ENCODE results near the gene PROB1. TPM values are rescaled to one million over a fixed set of nuclear protein-coding genes. Genes with fewer than 3 reads are reported as not detected.
"Not testable (repeated sequence)": the region's sequence is repeated elsewhere in the genome, so short reads cannot be mapped to it uniquely, and the experiment has no call there.

Gene PROB1
- total RNA-seq (10 to 100 TPM; 24.8 to 38.5 (median 33.0) TPM), polyA plus RNA-seq (22.2 TPM)
- long read RNA-seq, donor 1, full-length matches to known transcripts = 85 of 85 reads
- long read RNA-seq, donor 1, partial matches to known transcripts = 0 of 85 reads
- long read RNA-seq, donor 1, other reads (novel, unspliced or antisense) = 0 of 85 reads
- long read RNA-seq, donor 2, full-length matches to known transcripts = 68 of 68 reads
- long read RNA-seq, donor 2, partial matches to known transcripts = 0 of 68 reads
- long read RNA-seq, donor 2, other reads (novel, unspliced or antisense) = 0 of 68 reads
- long read RNA-seq, donor 3, full-length matches to known transcripts = 79 of 79 reads
- long read RNA-seq, donor 3, partial matches to known transcripts = 0 of 79 reads
- long read RNA-seq, donor 3, other reads (novel, unspliced or antisense) = 0 of 79 reads
- long read RNA-seq, donor 4, full-length matches to known transcripts = 51 of 51 reads
- long read RNA-seq, donor 4, partial matches to known transcripts = 0 of 51 reads
- long read RNA-seq, donor 4, other reads (novel, unspliced or antisense) = 0 of 51 reads

GRCh38 chr5:139394654-139395566 lies at the start of gene PROB1:
PROB1 (minus strand) TSS chr5:139395104; CDS start chr5:139395081, 23 bp downstream.
- H3K4me3 ChIP-seq (ENCODE audit: low read length) = peak within 1 kb of the TSS; percentile 57
- H3K9me3 ChIP-seq (ENCODE audit: control insufficient read depth, low read length) = no peaks in the 10 kb centered on the region
- WGBS = 16% methylated on average over 76 of the region's 76 CpGs
- intact Hi-C loops (cut with DNase I) = no loop called here
- H3K27me3 ChIP-seq (ENCODE audit: control insufficient read depth, insufficient read depth) = no peaks in the 10 kb centered on the region
- peaks cover 4% of the 10 kb centered on the region for H3K4me1 ChIP-seq (ENCODE audit: control insufficient read depth, insufficient read depth, low read length)
- peak; percentile 67 to 88 (median 86) for DNase-seq
- ATAC-seq = peak; percentile 79 to 80
- peak within 1 kb of the TSS; percentile 93 for H3K27ac ChIP-seq (ENCODE audit: low read length)

- WGBS = 64% methylated on average over 4 of the region's 4 CpGs
- Histone ChIP-seq H3K27ac (ENCODE audit: low read length) (no peak overlapping the region), H3K9me3 (ENCODE audit: control insufficient read depth, low read length) (no peaks in the 10 kb centered on the region), H3K27me3 (ENCODE audit: control insufficient read depth, insufficient read depth) (no peaks in the 10 kb centered on the region), H3K4me3 (ENCODE audit: low read length) (no peak overlapping the region), H3K4me1 (ENCODE audit: control insufficient read depth, insufficient read depth, low read length) (peaks cover 2% of the 10 kb centered on the region)
- DNase-seq (no peak), ATAC-seq (no peak)
- intact Hi-C loops (cut with DNase I) = no loop called here
Measured at GRCh38 chr5:139443831-139444453, 49.0 kb upstream of the PROB1 start.

DNA sequence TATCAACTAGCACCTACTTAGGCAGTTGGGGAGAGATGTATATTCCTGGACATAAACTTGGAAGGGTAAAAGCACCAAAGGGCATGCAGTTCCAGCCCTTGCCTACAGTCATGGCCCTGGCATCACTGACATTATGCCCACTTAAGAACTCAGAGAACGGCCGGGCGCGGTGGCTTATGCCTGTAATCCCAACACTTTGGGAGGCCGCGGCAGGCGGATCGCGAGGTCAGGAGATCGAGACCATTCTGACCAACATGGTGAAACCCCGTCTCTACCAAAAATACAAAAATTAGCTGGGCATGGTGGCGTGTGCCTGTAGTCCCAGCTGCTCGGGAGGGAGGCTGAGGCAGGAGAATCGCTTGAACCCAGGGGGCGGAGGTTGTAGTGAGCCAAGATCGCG lies 45.5 kb upstream of the PROB1 start:
- H3K4me1 ChIP-seq (ENCODE audit: control insufficient read depth, insufficient read depth, low read length); H3K27ac ChIP-seq (ENCODE audit: low read length); H3K4me3 ChIP-seq (ENCODE audit: low read length); H3K9me3 ChIP-seq (ENCODE audit: control insufficient read depth, low read length); H3K27me3 ChIP-seq (ENCODE audit: control insufficient read depth, insufficient read depth); intact Hi-C loops (cut with DNase I); ATAC-seq: not testable (repeated sequence)
- peak in 1 of 3 donors; percentile 62 for DNase-seq
- WGBS = 97% methylated on average over 17 of the region's 17 CpGs

DNA sequence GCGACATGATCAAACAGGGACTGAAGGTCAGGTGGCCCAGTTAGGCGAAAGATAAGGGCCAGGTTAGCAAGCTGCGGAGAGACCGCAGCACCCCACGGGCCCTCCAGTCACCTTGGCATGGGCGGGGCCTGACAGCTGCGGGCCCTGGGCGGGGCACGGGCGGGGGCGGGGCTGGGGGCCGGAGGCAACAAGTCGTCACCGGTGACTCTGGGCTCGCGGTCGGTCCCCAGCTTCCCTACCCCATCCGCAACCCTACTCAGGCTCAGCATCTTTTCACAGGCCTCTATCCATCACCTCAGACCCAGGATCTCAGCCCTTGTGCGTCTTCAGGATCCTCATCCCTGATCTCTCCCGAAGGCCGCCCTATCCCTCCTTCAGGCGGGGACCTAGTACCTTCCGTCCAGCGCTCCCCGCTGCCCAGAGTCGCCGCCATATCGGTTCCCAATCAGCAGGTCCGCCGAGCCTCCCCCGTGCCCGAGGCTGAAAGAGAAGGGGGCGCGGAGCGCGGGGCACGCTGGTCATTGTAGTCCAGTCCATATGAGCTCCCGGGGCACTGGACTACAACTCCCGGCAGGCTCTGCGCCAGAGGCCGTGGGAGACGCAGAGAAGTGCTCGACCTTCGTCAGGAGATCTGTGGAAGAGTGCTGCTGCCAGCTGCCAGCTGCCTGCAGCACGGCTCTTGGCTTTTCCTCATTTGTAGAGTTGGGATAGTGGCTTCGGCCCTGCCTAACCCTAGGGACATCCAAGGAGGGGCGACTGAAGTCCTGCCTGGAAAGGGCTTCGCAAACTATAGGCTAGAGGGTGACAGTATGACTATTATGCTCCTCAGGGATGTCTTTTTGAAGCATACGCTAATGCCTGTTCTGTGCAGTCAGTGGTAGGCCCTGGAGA lies 44.4 kb upstream of the PROB1 start, which contains the start of gene DNAJC18:
TSS of gene DNAJC18 (minus strand) at position 513 of the 891 bp plus-strand sequence. CDS start at position 433, 80 bp downstream.
- ATAC-seq (peak; percentile 98 to 99), DNase-seq (peak; percentile 96 to 99 (median 98))
- Histone ChIP-seq H3K27ac (ENCODE audit: low read length) (peak within 1 kb of the TSS; percentile 97), H3K4me3 (ENCODE audit: low read length) (peak within 1 kb of the TSS; percentile 95), H3K27me3 (ENCODE audit: control insufficient read depth, insufficient read depth) (no peaks in the 10 kb centered on the region), H3K9me3 (ENCODE audit: control insufficient read depth, low read length) (no peaks in the 10 kb centered on the region), H3K4me1 (ENCODE audit: control insufficient read depth, insufficient read depth, low read length) (peaks cover 4% of the 10 kb centered on the region)
- intact Hi-C loops (cut with DNase I) = loop anchor here in 1 of 4 donors (10.0 kb wide), 1 partner anchor 46 kb away; the partner anchor contains the start of gene STING1
- WGBS = 3% methylated on average over 49 of the region's 49 CpGs

- Histone ChIP-seq H3K27me3 (ENCODE audit: control insufficient read depth, insufficient read depth) (no peaks in the 10 kb centered on the region), H3K4me3 (ENCODE audit: low read length) (peak overlapping the region; percentile 95), H3K9me3 (ENCODE audit: control insufficient read depth, low read length) (no peaks in the 10 kb centered on the region), H3K4me1 (ENCODE audit: control insufficient read depth, insufficient read depth, low read length) (peaks cover 4% of the 10 kb centered on the region), H3K27ac (ENCODE audit: low read length) (peak overlapping the region; percentile 46)
- 23% methylated on average over 8 of the region's 8 CpGs for WGBS
- intact Hi-C loops (cut with DNase I) = loop anchor here in 1 of 4 donors (10.0 kb wide), 1 partner anchor 46 kb away; the partner anchor contains the start of gene STING1
- ATAC-seq (no peak), DNase-seq (no peak)
Measured at GRCh38 chr5:139438707-139439012, 43.8 kb upstream of the PROB1 start.

- Histone ChIP-seq H3K27ac (ENCODE audit: low read length) (no peak overlapping the region), H3K4me1 (ENCODE audit: control insufficient read depth, insufficient read depth, low read length) (peaks cover 4% of the 10 kb centered on the region), H3K4me3 (ENCODE audit: low read length) (no peak overlapping the region), H3K27me3 (ENCODE audit: control insufficient read depth, insufficient read depth) (no peaks in the 10 kb centered on the region), H3K9me3 (ENCODE audit: control insufficient read depth, low read length) (no peaks in the 10 kb centered on the region)
- 96% methylated on average over 3 of the region's 3 CpGs for WGBS
- intact Hi-C loops (cut with DNase I) = loop anchor here in 1 of 4 donors (10.0 kb wide), 1 partner anchor 49 kb away; the partner anchor contains the start of gene STING1
- DNase-seq (no peak), ATAC-seq (no peak)
Measured at GRCh38 chr5:139435676-139436075, 40.8 kb upstream of the PROB1 start.

GRCh38 chr5:139431706-139432105 lies 36.8 kb upstream of the PROB1 start:
- WGBS = 71% methylated on average over 1 of the region's 1 CpG
- no peaks in the 10 kb centered on the region for H3K9me3 ChIP-seq (ENCODE audit: control insufficient read depth, low read length)
- no peak overlapping the region for H3K27ac ChIP-seq (ENCODE audit: low read length)
- intact Hi-C loops (cut with DNase I) = loop anchor here in 1 of 4 donors (10.0 kb wide), 1 partner anchor 53 kb away; the partner anchor contains the start of gene STING1
- no peak overlapping the region for H3K4me3 ChIP-seq (ENCODE audit: low read length)
- no peaks in the 10 kb centered on the region for H3K4me1 ChIP-seq (ENCODE audit: control insufficient read depth, insufficient read depth, low read length)
- no peaks in the 10 kb centered on the region for H3K27me3 ChIP-seq (ENCODE audit: control insufficient read depth, insufficient read depth)
- ATAC-seq (no peak), DNase-seq (no peak)

- intact Hi-C loops (cut with DNase I) = loop anchor here in 1 of 4 donors (10.0 kb wide), 1 partner anchor 55 kb away; the partner anchor contains the start of gene STING1
- H3K27me3 ChIP-seq (ENCODE audit: control insufficient read depth, insufficient read depth) = no peaks in the 10 kb centered on the region
- H3K4me3 ChIP-seq (ENCODE audit: low read length) = no peak overlapping the region
- H3K27ac ChIP-seq (ENCODE audit: low read length) = no peak overlapping the region
- ATAC-seq (no peak), DNase-seq (no peak)
- H3K9me3 ChIP-seq (ENCODE audit: control insufficient read depth, low read length) = no peaks in the 10 kb centered on the region
- WGBS = 75% methylated on average over 2 of the region's 2 CpGs
- H3K4me1 ChIP-seq (ENCODE audit: control insufficient read depth, insufficient read depth, low read length) = no peaks in the 10 kb centered on the region
Measured at GRCh38 chr5:139430015-139430414, 35.1 kb upstream of the PROB1 start.

GRCh38 chr5:139426203-139426885 lies 31.4 kb upstream of the PROB1 start:
- H3K27ac ChIP-seq (ENCODE audit: low read length) = no peak overlapping the region
- ATAC-seq = no peak
- H3K4me3 ChIP-seq (ENCODE audit: low read length) = no peak overlapping the region
- intact Hi-C loops (cut with DNase I) = loop anchor here in 1 of 4 donors (10.0 kb wide), 1 partner anchor 188 kb away; no protein-coding TSS in a partner anchor
- H3K27me3 ChIP-seq (ENCODE audit: control insufficient read depth, insufficient read depth) = no peaks in the 10 kb centered on the region
- no peaks in the 10 kb centered on the region for H3K9me3 ChIP-seq (ENCODE audit: control insufficient read depth, low read length)
- 70% methylated on average over 8 of the region's 8 CpGs for WGBS
- no peak for DNase-seq
- H3K4me1 ChIP-seq (ENCODE audit: control insufficient read depth, insufficient read depth, low read length) = no peaks in the 10 kb centered on the region
